Subcutaneous adipose tissue (tissue), 4 donors: ENCODE measurements around the gene MYL6B. TPM values are rescaled to one million over a fixed set of nuclear protein-coding genes. Genes with fewer than 3 reads are reported as not detected.

Experiments
- CTCF ChIP-seq: fragments of 450-650 bp; IDR thresholded peaks from one replicate; pipeline ENCODE4 v1.5.1; 2016; ENCODE audit warnings: low read depth, mild to moderate bottlenecking, control low read depth, antibody characterized with exemption, moderate library complexity
- total RNA-seq, 4 donors: library from RNA; depleted of rRNA; stranded (reverse); fragments of >200 nt; gene quantifications; one replicate each; pipeline ENCODE4 v1.1.0, GENCODE V29; 2016

The MYL6B gene
- total RNA-seq: 10 to 100 TPM; 12.2 to 36.0 (median 24.7) TPM

- no peak for TF ChIP-seq CTCF
These were observed at the start of gene MYL6B for GRCh38 chr12:56152132-56152755. MYL6B (plus strand) TSS chr12:56152587; CDS start chr12:56153919, 1,332 bp downstream.

DNA sequence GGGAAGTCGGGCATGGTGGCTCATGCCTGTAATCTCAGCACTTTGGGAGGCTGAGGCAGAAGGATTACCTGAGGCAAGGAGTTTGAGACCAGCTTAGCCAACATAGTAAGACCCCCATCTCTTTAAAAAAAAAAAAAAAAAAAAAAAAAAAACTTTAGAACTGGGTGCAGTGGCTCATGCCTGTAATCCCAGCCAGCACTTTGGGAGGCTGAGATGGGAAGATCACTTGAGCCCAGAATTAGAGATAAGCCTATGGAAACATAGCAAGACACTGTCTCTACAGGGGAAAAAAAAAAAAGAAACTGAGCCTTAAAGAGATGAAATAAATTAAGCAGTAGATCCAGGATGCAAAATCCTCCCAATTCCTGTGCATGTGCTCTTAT is 49.7 kb upstream of the MYL6B start:
- TF ChIP-seq CTCF: no peak

DNA sequence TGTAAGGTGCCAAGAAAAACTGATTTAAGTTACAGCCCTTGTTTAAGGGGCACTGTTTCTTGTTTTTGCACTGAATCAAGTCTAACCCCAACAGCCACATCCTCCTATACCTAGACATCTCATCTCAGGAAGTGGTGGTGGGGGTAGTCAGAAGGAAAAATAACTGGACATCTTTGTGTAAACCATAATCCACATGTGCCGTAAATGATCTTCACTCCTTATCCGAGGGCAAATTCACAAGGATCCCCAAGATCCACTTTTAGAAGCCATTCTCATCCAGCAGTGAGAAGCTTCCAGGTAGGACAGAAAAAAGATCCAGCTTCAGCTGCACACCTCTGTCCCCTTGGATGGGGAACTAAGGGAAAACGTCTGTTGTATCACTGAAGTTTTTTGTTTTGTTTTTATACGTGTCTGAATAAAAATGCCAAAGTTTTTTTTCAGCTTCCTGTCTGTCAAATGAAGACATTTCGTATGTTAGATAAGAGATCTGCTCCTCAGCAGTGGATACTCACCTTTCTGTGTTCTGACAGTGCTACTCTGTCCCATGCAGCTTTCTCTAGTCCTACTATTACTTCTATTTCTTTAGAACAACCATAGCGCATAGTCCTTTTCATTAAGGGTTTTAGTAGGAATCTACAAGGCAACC is 49.2 kb upstream of the MYL6B start:
- TF ChIP-seq CTCF: no peak

GRCh38 chr12:56103823-56104108 is 48.6 kb upstream of the MYL6B start:
- no peak for TF ChIP-seq CTCF

DNA sequence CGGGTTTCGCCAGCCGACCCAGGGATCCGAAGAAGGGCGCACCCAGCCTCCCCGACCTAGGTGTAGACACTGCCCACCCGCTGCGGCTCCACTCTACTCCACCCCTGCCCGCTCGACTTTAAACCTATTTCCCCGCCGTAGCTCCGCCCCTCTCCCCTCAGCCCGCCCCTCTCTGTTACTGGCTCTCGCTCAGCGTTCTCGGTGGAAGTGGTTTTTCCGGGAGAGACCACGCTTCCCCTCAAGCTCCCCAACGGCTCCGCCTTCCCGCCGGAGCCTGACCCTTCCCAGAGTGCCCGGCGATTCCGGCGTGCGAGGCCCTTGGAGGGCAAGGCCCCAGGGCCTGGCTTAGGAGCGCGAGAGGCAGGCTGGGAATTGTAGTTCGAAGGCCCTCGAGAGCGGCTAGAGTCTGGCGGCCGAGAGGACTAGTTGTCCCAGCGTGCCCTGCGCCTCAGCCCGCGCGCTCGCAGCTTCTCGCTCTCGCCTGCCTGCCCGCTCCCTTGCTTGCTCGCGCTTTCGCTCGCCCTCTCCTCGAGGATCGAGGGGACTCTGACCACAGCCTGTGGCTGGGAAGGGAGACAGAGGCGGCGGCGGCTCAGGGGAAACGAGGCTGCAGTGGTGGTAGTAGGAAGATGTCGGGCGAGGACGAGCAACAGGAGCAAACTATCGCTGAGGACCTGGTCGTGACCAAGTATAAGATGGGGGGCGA is 48.1 kb upstream of the MYL6B start, which contains the start of gene PA2G4:
Gene PA2G4, plus strand, starts transcription at position 451 of the 706 bp plus-strand sequence. Its CDS starts 179 bp downstream, at position 630.
- TF ChIP-seq CTCF: no peak

- TF ChIP-seq CTCF: no peak
These were observed 47.4 kb upstream of the MYL6B start for GRCh38 chr12:56104815-56105608.

- no peak for TF ChIP-seq CTCF
These were observed 46.8 kb upstream of the MYL6B start for GRCh38 chr12:56105609-56105902.
